GM21737 (cell line): ENCODE results near the gene LBR.

Experiments used
- ATAC-seq: cut with Tn5 transposase; IDR thresholded peaks from one replicate; pipeline ENCODE4 v1.9.1; 2021; ENCODE audit warnings: mild to moderate bottlenecking, moderate library complexity; ENCODE audit not compliant: unreplicated experiment

LBR gene

DNA sequence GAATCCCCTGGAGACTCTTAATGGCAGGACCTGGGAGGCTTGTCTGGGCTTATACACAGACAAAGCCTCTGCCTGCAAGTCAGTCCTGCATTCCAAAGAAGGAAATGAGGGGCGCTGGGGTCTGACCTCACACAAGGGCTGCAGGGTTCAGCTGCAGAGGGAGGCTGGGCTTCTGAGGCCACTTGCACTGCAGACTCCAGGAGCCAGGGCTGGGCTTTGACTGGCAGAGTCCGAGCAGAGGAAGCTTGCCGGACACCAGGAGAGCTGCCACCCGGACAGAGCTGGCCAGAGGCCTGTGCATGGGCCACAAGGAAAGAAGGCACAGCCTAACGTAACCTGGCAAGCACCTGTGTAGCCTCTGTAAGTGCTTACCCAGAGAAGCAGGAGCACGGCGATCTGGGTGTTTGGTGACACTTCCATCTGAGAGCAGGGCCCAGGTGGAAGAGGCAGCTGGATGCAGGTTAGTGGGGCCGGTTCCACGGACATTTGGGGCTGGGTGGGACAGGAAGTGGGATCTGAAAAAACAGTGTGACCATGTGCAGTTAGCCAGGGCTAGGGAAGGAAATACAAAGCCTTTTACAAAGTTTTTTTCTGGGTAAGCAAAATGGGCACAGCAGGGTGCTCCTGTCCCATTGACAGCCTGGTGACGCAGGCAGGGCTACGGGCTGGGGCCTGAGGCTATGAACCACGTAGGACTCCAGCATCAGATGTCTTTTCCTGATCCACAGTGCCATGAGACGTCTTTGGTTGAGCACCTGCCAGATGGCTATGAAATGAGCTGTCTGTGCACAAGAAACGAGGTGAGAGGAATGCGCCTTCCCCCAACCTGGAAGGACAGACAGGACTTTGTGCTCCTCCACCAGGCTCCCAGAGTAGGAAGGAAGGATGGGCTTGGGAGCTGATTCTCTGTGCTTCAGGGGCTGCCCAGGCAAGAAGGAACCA, 37.3 kb upstream of the LBR start:
- no peak for ATAC-seq

DNA sequence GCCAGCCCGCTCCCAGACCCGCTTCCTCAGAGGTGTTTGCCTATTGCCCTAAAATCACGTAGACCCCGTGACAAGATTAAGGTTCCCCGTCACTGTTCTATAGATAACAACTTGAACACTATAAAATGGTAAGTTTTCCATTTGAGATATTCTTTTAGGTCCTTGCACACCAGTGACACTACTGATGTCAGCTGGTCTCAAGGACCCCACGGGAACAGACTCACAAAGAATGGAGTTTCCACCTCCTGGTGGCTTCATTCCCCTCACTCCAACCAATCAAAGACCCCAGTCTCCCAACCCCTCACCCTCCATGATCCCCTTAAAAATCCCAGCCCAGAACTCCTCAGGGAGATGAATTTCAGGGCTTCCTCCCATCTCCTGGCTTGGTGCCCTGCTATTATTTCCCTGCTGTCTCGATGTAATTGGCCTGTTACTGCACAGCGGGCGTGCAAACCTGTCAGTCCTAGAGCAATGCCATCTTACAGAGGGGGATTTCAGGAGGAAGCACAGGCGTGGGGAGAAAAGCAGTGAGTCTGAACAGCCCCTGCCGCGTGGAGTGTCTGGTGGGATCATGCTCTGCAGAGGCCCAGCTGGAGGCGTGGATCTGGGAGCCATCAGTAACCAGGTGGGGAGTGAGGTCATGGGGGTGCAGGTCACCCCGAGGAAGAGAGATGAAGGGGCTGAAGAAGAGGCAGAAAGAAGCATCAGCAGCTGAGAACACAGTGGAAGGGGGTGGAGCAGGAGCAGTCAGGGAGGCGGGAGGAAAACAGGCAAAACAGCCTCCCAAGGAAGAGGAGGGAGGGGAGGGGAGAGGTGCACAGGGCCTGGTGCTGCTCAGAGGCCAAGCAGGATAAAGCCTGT, 35.1 kb upstream of the LBR start:
- ATAC-seq: no peak

DNA sequence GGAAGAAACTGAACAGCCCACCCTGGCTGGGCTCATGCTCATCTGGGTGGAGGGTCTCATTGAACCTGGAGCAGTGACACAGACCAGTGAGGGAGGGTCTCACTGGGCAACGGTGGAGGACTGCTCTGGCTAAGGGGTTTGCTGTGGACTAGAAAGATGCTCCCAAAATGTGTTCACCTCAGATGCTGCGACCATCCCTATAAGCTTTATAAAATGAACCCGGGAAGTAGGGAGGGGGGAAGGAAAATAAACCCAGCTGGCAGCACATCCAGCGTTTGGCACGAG, 34.5 kb upstream of the LBR start:
- ATAC-seq: no peak

DNA sequence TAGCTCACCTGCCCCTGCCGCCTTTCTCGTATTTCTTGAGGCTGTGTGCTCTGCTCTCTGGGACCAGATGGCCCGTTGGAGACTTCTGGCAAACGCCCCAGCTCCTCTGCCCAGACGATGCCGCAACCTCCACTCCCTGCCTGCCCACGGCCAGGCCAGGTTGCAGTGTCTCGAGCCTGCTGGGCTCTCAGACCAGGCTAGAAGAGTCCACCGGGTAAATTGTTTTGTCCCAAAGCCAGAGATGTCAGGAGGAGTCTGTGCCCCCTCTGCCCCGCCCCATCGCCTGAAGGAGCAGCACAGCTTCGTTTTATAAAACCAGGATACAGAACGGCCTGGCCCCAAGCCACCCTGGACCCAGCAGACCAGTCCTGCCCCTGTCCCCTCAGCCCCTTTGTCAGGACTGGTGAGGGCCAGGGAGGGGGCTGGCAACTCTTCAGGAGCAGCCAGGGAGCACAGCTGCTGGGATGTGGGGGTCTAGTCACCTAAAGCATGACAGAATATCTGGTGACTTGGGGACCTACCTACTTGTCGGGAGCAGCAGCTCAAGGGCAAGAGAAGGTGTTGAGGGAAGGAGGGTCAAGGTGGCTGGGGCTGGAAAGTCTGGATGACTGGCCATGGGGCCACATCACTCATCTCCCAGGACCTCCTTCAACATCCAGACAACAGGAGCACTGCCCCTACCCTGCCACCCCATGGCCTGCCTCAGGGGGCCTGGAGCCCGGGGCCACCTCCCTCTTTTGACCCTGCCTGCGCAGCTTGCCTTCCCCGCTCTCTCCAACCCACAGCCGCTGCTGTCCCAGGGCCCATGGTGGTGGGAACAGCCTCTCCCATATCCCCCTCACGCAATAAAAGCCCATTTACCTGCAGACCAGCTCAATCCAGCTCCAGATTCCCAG, 33.9 kb upstream of the LBR start:
- no peak for ATAC-seq

DNA sequence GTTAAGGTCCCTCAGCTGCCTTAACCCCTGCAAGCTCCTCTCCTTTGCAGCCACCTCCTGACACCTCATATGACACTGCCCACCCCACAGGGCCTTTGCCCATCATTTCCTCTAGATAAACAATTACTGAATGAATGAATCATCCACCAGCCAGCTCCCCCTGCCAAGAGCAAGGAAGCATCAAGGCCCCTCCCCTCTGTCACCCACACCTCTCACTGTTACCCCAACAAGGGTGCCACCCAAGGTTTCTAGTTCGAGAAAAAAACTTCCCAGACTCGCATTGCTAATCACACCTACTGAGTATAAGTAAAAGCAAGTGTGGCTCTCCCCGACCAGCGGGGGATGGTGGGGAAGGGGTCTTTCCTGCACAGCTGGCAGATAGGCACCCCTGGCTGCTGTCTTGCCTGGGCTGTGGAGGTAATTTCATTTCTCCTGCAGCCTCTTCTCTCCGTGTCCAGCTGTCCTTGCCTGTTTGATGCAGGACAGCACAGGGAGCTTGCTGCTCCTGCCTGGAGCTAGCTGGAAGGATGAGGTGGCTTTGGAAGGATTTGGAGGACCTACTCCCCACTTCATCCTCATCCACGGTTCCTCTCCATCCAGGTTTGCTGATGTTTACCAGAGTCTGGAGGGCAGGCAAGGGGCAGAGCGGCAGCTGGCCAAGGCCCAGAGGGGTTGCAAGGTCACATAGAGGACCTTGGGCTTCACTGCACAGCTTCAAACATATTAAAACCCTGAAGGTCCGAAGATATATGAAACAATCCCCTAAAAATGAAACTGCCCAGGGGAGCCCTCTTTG, 33.1 kb upstream of the LBR start:
- no peak for ATAC-seq

DNA sequence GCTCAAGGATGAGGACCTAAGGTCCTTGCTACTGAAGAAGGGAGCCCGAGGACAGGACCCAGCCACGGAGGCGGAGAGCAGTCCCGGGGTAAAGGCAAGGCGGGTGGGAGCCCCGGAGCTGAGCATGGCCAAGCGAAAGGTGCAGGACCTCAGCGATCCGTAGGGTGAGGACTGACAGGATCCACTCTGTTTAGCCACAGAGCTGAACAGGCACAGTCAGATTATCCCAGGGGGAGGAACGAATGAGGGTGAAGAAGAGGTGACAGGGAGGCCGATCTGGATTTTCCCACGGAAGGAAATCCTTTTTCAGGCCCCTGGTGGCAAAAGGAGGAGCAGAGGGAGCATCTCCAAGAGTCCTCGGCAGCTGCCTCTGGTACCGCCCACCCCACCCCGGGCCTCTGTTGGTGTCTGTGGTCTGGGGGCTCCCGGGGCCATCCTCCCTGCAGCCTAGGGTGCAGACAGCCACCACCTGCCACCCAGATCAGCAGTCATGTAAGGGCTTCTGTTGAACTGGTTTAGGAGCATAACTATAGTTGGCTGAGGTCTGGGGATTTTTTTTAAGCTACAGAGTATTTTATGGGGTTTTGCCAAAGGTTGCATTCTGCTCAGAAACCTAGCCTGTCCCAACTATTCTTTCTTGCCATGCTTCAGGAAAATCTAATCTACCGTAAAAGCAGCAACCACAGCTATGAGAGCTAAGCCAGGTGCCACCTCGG, 32.3 kb upstream of the LBR start:
- ATAC-seq: no peak

DNA sequence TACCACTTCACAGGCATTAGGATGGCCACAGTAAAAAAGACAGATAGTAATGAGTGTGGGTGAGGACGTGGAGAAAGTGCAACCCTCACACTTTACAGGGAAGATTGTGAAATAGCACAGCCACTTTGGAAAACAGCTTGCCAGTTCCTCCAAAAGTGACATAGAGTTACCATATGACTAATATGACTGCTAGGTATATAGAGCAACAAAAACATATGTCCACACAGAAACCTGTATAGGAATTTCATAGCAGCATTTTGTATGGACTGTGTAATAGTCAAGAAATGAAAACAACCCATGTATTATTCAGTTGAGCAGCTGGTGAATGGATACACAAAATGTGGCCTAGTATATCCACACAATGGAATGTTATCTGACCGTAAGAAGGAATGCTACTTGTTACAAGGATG, 30.4 kb upstream of the LBR start:
- ATAC-seq: no peak

DNA sequence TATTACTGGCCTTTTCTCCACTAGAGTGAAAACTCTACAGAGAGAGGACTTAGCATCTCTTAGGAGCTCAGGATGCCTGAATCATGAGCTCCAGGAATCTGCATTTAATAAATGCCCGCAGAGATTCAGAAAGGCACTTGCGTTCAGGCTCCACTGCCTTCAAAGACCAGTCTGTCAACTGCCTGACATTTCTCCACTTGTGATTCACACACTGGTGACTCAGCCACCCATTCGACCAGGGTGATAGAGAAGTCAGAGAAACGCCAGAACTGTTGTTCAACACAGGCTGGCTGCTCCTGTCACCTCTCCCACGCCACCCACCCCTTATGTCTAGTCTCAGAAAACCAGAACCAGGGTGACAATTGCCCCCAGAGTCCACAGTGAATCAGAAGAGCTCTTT, 26.9 kb upstream of the LBR start:
- ATAC-seq: no peak

DNA sequence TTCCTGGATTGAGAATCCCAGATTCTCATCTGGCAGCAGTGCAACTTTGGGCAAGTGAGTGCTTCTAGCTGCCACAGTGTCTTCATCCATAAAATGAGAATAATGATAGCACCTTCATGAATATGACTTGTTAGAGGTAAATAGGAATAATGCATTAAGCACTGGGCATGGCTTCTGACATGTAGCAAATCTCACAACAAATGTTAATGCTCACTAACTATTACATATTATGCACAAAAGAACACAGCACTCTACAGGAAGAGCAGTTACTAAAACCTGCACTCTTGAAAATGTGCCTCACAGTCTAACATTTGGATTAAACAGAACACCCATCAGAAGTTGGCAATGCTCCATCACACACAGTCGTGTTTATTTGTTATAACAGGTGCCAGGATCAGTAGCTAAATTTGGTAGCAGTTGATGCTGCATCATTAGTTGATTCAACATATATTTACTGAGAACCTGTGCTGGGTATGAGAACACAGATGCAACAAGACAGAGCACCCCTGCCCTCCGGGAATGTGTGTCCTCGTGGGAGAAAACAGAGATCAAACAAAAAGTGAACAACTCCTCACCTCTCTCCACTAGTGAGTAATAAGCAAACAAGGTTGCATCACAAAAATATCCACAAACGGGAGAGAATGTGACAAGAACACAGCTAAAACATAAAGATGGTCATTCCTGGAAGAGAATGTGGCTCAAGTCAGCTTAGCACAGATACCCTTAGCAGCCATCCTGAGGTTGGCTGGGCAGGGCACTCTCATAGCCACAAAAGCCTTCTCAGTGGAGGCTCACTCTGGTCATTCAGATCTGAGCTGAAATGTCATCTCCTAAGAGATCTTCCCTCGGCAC, 26.2 kb upstream of the LBR start:
- ATAC-seq: no peak

DNA sequence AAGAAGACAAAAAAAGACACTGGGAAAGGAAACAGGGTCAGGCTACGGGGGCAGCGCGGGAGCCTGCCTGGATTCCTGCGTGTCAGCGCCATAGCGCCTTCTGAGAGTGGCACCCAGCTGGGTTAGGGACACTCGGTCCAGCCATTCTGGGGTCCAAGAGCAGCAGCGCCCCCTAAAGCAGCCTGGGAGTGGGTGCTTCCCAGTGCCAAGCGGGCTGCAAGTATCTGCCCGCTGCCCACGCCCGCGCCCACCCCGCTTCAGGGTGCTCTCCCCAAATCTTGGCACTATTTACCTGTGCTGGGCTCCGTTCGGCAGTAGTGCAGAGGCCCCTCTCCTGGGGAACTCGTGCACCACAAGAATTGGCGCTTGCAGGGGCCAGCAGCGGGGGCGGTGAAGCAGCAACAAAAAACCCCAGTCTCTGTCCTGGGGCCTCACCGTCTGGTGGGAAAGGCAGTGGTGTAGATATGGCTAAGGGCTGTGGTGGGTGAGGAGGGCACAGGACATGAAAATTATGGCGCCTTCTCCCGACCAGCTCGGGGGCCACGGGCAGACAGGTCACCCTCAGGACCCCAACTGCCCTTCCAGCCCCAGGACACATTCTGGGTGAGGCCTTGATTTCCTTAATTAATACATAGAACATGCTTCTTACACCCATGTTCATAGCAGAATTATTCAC, 24.1 kb upstream of the LBR start:
- ATAC-seq: no peak

DNA sequence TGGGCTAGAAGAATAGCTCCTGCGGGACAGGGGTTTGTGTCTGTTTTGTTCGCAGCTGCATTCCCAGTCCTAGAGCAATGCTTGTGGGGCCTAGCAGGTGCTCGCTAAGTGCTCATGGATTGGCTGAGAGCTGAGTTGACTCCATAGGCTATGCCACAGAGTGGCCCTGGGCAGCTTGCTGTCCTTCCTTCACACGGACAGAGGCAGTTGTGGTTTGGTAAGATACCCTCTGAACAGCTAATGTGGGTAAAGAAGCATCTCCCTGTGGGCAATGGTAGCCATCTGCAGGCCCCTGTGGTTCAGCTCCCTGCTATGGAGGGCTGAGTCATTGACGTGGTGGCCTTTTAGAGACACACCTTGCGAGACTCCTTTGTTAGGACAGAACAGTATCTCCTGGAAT, 23.5 kb upstream of the LBR start:
- no peak for ATAC-seq

DNA sequence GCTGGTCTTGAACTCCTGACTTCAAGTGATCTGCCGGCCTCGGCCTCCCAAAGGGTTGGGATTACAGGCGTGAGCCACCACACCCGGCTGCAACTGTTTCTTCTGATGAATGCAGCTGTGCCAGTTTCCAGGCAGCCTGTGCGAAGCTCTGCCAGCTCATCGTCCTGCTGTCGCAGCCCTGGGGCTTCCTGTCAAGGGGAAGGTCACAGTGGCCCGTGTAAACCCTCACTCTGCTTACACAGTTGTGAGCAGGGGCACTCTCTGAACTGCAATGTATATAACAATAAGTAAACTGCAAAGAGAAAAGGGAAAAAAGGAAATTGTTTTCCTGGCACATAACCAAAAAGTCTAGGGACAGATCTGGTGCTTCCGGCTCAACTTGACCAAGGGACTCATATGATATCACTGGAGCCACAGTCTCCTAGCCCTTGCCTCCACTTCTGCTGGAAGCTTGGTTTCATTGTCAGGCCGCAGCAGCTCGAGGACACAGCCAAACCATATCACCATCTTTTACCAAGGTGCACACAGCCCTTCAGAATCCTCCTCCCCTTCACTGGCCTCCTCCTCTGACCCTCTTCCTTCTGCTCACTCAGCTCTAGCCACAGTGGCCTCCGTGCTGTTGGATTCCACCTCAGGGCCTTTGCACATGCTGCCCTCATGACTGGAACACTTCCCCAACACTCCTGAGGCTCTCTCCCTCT, 22.8 kb upstream of the LBR start:
- no peak for ATAC-seq

DNA sequence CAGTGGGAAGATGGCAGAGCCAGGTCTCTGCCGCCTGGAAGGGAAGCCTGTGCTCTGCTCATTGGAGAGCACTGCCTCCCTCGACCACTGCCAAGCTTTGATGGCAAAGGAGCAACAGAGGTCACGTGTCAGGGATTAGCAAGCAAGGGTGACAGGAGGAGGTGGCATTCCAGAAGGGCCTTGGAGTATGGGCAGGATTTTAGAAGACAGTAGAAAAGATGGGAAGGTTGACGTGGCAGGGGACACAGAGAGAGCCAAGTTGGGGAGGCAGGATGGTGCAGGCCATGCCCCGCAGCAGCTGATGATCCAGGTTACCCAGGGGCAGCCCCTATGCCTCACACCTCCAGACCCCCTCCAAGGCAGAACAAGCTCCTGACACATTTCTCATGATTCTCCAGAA, 21.9 kb upstream of the LBR start:
- no peak for ATAC-seq

DNA sequence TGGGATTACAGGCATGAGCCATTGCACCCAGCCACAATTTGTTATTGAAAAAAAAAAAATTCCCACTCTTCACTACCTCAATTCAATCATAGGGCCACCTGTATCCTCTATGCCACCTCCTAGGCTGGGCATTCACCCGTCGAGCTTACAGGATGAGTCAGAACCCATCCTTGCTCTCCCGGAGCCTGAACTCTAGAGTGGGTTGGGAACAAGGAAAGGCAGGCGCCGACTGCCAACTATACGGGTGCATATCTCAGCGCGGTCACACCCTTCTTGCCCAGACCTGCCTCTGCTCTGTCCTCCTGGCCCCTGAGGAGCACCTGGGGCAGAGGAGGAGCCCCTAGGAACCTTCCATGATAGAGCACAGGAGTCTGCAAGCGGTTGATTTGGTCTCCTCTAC, 21.4 kb upstream of the LBR start:
- ATAC-seq: no peak

DNA sequence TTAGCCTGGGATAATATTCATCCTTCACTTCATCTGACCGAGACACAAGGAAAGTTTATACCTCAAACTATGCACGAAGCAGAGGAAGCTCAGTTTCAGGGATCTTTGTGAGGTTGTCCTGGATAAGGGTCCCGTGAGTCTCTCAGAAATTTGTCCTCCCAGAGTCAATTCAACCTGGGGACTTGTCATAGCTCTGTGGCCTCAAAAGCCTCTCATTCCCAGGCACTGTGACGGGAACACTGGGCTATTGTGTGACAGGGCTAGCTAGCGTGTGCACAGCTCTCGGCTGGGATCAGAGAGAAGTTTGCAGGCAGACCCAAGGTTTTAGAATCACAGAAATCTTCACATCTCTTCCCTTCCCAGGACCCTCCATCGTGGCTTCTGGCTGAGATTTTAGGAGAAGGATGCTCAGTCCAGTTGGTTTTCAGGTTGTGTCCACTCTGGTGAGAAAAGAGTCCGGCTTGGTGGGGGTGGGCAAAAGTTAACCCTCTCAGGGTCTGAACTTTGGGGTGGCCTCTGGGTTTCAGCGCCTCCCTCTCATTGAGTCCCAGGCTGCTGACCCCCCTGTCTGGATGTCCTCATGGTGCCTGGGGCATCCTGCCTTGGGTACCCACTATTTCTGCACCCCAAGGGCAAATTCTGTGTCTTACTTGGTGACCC, 20.4 kb upstream of the LBR start:
- ATAC-seq: no peak

DNA sequence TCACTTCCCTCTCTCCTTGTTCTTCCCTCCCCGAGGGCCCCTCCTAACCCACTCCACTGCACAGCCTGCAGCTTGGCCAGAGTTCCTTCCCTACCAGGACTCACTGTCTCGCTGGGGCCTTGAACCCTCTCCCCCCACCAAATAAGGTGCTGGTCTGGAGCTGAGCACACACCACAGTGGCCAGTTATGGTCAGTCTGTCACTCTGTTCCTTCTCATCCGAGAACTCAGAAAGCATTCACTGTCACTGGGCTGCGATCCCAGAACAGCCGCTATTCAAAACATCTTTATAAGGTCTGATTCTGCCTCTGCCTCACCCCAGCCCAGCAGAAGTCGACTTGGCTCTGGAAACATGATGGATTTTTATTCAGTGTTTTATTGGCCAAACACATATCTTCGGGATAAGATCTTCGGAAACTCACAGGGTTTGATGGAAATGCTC, 19.8 kb upstream of the LBR start:
- no peak for ATAC-seq

DNA sequence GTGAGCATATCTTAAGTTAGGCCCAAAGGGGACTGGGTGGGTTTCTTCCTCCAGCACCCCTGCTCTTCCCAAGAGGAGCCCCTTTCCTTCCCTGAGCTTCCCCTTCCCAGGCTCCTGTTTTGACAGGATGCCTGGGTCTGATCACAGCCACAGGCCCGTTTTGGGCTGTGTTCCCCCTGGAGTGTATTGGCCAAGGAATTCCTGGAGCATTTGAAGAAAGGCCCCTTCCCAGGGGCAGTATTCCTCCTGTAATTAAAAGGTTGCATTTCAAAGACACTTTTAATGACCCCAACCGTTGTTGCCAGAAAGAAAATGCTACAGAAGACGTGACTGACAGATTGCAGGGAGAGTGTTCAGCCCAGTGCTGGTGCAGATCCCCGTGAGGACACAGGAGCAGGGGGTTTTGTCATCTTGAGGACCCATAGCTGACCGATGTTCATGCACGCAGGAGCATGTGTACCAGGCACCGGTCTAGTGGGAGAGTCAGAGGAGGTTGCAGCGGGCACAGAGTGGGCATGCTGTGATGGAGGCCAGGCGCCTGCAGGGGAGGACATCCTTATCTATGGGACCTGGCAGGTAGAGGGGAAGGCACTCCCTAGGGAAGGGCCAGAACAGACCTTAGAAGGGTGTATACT, 19.3 kb upstream of the LBR start:
- ATAC-seq: no peak
